ENCODE results near the gene MTREX.

The MTREX gene

DNA sequence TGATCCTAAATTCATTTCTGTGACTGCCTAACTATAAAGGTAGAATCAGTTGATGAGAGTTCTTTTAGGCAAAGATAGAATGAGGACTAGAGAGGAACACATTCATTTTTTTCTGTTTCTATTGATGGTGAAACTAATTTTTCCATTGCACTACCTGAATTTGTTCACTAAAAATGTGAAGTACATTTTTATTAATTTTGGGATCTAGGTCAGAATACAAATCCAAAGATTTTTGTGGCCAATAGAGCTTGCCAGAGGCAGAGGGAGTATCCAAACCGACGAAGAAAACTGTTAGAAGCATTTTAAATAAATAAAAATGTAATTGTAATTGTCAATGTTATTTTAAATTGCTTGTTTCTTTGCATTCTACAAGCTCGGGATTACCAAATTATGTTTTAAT lies 78.1 kb downstream of the MTREX start:
- DNase-seq = no peak

GRCh38 chr5:55386356-55386755 lies 78.6 kb downstream of the MTREX start:
- no peak for DNase-seq

- no peak for DNase-seq
Observed at GRCh38 chr5:55387865-55388264, 80.1 kb downstream of the MTREX start.

GRCh38 chr5:55391707-55392106 lies 83.9 kb downstream of the MTREX start:
- no peak for DNase-seq

- DNase-seq = no peak
Observed at GRCh38 chr5:55392669-55393068, 84.9 kb downstream of the MTREX start.

DNA sequence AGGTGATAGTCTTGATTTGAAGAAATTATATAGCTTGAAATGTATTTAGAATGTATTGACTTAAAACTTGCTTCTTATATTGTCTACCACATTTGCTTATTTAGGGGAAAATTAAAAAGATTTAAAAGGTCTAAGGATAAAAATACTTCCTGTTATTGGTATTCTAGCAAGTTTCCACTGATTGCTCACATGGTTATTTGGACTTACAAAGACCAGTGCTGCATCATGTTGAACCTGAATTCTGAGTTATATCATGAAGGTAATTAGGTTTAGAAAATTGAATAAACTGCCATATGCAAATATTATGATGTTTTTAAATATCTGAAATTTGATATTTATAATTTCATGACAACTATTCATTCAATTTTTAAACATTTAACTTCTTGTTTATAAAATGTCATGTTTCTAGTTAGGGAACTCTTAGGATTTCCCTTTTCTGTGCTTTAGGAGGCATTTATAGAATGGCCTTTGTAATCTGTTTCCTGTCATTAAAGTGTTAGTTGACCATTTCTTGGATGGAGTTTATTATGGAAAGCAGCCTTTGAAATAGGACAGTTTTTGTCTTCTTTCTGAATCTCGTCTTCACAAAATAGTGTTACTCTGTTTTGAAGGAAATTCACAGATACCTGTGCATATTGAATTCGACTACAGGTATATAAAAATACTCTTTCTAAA lies 85.8 kb downstream of the MTREX start:
- no peak for DNase-seq

DNA sequence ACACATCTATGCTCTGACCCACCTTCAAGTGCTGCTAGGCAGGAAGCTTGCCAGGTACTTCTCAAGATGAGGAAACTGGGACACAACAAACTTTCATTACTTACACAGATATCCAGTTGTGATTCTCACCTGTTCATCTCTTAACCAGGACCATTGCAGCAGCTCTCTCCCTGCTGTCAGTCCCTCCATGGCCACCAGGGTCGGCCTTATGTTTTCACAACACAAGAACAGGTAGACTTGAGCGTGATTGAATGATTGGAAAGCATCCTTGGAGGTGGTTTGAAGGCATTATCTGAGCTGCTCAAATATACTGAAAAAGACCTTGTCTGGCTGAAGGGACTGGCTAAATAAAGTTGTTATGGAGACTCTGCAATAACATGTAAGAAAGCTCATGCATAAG lies 94.4 kb downstream of the MTREX start:
- DNase-seq = no peak

DNA sequence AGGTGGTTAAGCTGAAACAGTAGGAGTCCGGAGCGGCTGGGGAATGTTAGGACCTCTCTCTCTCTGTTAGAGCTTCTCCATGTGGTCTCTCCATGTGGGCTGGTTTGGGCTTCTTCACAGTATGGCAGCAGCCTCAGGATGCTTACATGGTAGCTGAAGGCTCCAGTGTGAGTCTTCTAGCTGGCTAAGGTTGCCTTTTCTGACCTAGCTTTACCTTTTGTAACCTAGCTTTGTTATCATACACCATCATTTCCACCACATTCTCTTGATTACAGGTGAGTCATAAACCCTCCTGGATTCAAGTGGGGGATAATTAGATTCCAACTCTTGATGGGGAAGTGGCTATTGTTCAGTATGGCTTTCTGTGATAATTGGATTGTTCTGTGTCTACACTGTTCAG lies 98.5 kb downstream of the MTREX start:
- no peak for DNase-seq

- peak; percentile 2 for DNase-seq
Observed at GRCh38 chr5:55407059-55407684, 99.4 kb downstream of the MTREX start.

GRCh38 chr5:55407984-55408383 lies 100.2 kb downstream of the MTREX start:
- no peak for DNase-seq

- DNase-seq = no peak
Observed at GRCh38 chr5:55409775-55410174, 102.0 kb downstream of the MTREX start.

GRCh38 chr5:55410845-55411244 lies 103.1 kb downstream of the MTREX start:
- DNase-seq = no peak

DNA sequence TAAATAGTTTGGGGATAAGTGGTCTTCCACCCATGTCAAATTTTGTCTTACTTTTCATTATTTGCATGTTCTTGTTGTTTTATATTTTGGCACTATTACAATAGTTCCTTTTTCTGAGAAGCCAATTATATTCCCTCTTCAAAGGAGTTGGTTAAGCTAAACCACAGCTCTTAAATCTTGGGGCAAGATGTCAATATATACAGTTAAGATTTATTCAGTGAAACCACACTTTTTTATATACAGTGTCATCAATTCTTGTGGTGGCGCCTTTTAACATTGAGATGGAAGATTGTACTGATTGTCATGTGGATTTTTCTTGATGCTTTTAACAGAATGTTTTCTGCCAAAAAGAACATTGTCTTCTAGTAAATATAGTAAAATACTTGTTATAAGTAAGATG lies 104.1 kb downstream of the MTREX start:
- no peak for DNase-seq

DNA sequence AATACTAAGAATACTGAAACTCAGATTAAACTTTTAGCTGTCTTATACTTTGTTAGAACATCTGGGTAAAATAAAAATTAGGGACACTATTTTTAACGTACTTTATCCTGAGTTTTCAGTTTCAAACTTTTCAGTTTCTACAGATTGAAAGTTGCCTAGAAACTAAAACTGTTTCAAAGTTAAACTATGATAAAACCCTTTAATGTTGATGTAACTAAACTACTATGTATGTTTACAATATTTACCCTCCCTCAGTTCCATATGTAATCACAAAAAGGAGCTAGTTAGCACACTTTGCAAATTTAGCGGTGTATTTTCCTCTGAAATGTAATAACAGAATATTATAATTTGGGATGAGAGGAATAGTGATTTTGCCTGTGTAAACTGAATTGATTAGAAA lies 105.9 kb downstream of the MTREX start:
- no peak for DNase-seq

- peak; percentile 61 for DNase-seq
Observed at GRCh38 chr5:55415071-55415470, 107.3 kb downstream of the MTREX start.

GRCh38 chr5:55416306-55416705 lies 108.5 kb downstream of the MTREX start:
- DNase-seq = no peak

GRCh38 chr5:55418994-55419968 lies 111.5 kb downstream of the MTREX start:
- no peak for DNase-seq

DNA sequence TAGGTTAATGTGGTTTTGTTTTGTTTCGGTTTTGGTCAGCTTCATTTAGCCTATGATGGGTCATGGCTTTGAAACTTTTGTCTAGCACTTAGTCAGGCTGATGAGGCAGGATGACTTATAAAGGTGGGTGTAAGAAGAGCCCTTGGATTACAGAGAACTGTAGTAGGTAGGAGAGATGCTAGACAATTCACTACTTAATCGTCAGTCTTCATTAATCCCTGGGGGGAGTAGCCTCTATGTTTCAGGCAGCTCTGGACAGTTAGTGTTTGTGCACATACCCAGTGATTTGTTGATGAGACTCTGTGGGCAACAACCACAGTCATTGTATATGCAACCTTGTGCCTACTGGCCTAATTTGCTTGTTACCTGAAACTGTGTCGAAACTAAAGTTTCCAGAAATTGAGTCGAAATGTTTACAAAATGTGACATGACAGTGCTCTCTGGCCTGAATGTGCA lies 113.3 kb downstream of the MTREX start:
- DNase-seq = no peak

DNA sequence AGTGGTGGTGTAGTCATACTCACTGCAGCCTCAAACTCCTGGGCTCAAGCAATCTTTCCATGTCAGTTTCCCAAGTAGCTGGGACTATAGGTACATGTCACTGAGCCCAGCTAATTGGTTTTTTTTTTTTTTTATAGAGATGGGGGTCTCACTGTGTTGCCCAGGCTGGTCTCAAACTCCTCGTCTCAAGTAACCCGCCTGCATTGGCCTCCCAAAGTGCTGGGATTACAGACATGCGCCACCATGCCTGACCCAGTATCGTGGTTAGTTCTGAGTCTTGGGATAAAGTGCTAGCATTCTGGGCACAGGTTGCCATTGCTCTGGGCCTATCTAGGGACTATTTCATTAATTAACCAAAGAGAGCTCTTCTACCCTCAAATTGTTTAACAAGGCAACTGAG lies 118.7 kb downstream of the MTREX start:
- no peak for DNase-seq

DNA sequence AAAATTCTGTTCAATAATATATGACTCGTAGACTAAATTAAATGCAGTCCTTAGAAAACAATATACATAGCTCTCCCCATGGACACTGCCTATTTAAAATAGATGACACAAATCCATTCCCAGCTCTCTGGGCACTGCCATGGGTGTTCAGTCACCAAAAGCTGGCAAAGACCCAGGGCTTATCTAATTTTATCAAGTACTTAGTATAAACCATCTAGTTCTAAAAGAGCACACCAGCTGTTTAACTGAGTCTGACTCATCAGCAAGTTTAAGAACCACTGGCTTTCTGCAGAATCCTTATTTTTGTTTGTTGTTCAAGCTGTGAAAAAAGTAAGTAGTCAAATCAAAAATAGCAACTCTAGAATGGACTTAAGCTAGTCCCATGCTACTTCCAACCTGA lies 119.4 kb downstream of the MTREX start:
- peak; percentile 28 for DNase-seq

DNA sequence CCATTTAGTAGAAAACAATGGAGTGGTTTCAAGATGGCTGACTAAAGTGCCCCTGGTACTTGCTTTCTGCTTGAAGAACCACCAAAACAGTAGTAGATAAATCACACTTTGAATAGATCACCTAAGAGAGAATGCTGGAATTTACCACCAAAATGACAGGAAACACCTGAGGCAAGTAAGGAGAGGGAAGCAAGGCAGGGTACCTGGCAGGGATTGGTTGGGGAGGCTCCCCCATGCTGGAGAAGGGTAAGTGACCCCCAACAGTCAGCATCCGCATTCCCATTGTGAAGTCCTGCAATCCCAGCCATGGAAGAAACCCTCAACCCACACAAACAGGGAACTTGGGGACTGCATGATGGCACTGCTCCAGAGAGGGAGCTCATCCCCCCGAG lies 121.4 kb downstream of the MTREX start:
- no peak for DNase-seq

GRCh38 chr5:55429613-55430253 lies 121.9 kb downstream of the MTREX start:
- DNase-seq = no peak

GRCh38 chr5:55432549-55432948 lies 124.8 kb downstream of the MTREX start:
- DNase-seq = no peak

Measured in NCI-H226 (cell line).